GM20431 (cell line): ENCODE data around the gene UNC13B.
"Not testable (repeated sequence)": the region's sequence is repeated elsewhere in the genome, so short reads cannot be mapped to it uniquely, and the experiment has no call there.

Experiments used
- in situ Hi-C: fragments of 300-500 bp; cut with MseI, MboI; formaldehyde crosslinking; loops from one replicate; pipeline ENCODE4 v1.15.0; 2020; ENCODE audit warnings: low sequenced_read_pairs; ENCODE audit not compliant: unreplicated experiment

Gene UNC13B

GRCh38 chr9:35161713-35162604 lies at the start of gene UNC13B:
Gene UNC13B (plus strand): TSS chr9:35162009. CDS start chr9:35162284, 275 bp downstream.
- in situ Hi-C loops, result no loop called here

DNA sequence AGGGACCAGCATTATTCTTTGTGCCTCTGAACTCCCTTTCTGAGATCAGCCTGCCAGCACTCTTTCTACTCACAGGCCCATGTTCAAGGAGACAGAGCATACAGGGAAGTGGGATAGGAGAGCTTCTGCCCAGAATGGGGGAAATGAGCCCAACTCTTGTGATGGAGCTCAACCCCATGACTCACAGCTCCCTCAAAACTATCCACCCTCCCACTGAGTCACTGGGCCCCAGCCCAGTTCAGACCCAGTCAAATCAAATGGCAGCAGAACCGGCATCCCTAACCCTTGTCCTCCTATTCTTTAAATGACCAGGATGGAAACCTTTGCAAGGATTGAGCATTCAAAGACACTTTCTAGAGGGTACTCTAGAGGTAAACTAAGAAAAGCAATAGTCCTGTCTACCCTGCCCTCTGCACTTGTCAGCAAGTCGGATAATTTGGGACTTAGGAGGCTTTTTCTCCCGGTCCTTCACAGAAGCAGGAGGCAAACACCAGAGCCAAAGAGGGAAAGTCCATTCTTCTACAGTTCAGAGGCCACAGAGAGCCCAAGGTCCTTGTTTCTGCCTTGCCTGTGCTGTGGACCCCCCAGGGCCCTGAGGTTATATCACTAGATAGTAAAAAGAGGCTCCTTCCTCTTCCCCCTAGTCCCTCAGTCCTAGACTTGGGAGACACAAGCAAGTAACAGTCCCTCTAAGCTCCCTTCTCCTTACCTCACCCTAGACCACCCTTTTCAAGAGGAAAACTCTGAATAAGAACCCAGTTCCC lies 49.4 kb upstream of the UNC13B start:
- in situ Hi-C loops, result no loop called here

- in situ Hi-C loops, result no loop called here
Measured at GRCh38 chr9:35114113-35114839, 47.5 kb upstream of the UNC13B start.

GRCh38 chr9:35114840-35115628 lies 46.8 kb upstream of the UNC13B start:
- in situ Hi-C loops, result no loop called here

DNA sequence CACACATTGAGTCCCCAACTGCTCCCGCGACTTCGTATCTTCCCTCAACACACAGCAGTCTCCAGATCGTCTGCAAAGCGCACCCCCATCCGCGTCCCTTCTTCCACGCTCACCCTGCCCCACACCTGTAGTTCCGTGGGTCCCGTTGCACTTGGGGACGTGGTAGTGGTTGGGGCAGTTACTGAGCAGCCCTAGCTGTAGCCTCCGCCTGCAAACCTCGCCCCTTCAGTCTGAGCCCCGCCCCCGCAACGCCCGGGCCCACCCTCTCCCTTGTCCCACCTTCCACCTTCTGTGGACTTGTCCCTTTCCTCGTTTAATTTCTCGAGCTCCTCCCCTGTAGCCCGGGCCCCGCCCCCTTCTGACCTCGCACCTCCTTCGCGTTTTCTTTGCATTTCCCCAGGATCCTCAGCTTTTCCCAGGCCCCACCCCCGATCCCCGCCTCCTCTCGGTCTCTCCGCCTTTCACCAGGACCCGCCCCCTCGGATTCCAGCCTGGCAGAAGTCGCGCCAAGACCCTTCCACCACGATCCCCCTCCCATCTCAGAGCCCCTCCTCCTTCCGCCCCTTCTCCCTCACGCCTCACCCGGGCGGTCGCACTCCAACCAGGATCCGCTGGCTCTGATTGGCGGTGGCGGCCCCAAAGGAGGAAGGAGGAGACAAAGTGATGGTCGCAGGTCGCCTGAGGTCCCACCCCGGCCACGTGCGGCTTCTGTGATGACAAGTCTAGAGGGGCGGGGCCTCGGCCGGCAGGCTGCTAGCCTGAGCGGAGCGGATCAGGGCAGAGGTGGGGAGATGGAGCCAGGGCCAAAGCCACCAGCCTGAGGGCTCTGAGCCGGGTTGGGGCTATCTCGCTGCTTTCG lies 45.9 kb upstream of the UNC13B start, which contains the start of gene ATOSB:
ATOSB (minus strand) TSS at position 183 of the 859 bp plus-strand sequence. CDS start 7,588 bp downstream, outside the sequence.
- in situ Hi-C loops, result no loop called here

GRCh38 chr9:35116539-35116897 lies 45.3 kb upstream of the UNC13B start:
- in situ Hi-C loops, result no loop called here

DNA sequence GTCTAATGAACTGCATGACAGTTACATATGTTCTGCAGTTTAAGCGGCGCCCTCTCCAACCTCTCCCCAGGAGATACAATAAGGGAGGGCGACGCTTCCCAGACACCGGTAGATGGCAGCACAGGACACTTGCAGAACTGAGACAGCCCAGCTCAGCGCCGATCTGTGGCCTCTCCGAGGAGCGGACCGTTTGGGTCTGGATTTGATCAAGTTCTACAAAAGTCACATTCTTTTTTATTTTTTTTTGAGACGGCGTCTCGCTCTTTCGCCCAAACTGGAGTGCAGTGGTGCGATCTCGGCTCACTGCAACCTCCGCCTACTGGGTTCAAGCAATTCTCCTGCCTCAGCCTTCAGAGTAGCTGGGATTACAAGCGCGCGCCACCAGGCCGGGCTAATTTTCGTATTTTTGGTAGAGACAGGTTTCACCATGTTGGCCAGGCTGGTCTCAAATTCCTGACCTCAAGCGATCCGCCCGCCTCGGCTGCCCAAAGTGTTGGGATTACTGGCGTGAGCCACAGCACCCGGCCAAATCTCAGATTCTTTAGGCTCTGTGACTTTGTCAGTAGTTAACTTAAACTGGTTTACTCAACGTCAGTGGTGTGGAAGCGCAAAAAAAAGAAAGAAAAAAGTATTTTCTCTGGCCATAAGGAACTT lies 44.8 kb upstream of the UNC13B start:
- in situ Hi-C loops, result no loop called here

DNA sequence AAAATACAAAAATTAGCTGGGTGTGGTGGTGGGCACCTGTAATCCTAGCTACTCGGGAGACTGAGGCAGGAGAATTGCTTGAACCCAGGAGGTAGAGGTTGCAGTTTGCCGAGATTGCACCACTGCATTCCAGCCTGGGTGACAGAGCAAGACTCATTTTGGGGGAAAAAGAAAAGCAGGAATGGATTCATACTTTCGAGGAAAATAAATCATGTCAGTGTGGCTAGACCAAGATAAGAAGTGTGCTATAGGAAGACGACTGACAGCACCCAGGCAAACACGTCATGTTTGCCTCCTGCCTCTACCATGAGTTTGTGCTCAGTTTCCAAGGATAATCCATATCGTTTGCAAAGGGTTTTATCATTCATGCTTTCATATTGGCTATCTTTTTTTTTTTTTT lies 26.9 kb upstream of the UNC13B start:
- in situ Hi-C loops, result no loop called here

DNA sequence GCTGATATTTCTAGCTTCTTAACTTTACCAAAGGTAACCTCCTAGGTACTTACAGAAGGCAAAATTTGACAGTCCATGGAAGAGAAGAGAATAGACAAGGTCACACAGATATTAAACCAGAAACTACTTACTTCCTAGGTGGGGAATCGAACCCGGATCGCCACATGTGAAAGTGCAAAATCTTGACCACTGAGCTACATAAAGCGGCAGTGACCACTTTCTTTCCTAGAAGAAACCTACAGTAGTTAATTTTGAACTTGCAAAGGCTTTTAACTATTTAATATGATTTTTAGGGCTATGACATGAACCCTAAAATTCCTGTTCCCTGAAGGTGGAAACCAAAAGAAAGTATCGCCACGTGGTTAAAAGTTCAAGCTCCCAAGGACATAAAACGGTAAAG lies 25.8 kb upstream of the UNC13B start:
- in situ Hi-C loops, result no loop called here

DNA sequence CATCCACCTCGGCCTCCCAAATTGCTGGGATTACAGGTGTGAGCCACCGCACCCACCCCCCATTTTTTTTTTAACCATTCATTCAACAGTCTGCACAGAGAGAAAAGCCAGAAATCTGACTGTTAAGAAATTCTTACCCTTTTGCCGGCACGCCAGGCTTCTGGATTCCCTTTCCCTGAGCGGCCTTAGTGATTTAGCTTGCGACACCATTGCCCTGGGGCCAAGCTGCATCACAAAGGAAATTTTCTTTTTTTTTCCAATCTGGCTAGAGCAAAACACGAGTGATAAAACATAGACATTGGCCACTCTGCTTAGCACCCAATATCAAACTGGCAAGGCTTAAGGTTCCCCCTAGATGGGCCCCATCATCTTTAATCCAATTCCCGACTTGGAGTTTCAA lies 24.9 kb upstream of the UNC13B start:
- in situ Hi-C loops, result no loop called here

GRCh38 chr9:35140093-35140492 lies 21.7 kb upstream of the UNC13B start:
- in situ Hi-C loops, result no loop called here

GRCh38 chr9:35142037-35142436 lies 19.8 kb upstream of the UNC13B start:
- in situ Hi-C loops, result no loop called here

DNA sequence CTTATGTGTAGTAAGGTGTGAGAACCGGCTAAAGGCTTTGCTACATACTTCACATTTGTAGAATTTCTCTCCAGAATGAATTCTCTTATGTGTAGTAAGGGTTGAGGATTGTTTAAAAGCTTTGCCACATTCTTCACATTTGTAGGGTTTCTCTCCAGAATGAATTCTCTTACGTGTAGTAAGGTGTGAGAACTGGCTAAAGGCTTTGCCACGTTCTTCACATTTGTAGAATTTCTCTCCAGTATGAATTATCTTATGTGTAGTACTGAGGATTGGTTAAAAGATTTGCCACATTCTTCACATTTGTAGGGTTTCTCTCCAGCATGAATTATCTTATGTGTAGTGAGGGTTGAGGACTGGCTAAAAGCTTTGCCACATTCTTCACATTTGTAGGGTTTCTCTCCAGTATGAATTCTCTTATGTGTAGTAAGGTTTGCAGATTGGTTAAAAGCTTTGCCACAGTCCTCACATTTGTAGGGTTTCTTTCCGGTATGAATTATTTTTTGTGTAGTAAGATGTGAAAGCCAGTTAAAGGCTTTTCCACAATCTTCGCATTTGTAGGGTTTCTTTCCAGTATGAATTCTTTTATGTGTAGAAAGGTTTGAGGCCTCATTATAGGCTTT lies 13.8 kb upstream of the UNC13B start:
- in situ Hi-C loops, result not testable (repeated sequence)

DNA sequence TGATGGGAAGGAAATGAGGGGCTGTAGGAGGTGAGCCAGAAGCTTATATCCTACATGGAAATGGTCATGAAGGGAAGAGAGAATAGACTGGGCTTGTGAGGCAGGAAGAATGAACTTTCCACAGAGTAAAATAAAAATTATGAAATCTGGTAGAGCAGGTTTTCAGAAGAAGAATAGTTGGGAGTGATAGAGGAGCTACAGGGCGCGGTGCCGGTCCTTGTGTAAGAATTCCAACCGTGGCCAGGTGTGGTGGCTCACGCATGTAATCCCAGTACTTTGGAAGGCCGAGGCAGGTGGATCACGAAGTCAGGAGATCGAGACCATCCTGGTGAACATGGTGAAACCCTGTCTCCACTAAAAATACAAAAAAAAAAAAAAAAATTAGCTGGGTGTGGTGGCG lies 8.9 kb upstream of the UNC13B start:
- in situ Hi-C loops, result no loop called here

DNA sequence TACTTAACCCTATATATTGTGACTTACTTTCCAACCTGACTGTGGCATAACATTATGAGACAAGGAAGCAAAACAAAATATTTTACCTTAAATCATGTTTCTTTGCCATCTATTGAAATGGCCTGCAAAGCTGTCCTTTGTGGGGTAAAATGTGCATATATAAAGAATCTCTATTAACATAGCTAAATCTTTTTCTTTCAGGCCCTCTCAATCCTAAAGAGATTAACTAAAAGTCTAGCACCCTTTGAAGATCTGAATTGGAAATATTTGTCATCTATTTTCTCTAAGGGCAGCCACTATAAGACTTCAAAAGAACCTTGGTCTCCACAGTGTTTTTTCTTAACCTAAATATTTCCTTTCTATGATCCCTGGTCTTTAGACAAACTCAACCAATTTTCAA lies 5.0 kb upstream of the UNC13B start:
- in situ Hi-C loops, result no loop called here

DNA sequence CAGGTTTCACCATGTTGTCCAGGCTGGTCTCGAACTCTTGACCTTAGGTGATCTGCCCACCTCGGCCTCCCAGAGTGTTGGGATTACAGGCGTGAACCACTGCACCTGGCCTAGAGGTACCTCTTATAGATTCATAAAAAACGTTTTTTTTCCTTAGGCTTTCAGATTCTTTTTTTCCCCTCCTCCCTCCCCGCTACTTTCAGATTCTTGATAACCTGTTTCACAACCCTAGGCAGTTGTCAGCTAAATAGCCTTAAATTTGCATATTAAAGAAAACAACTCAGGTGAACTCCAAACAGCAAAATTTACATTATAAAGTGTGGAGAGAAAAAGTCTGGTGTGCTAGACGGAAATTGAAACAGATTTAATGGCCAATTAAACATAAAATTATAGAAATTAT lies 4.0 kb upstream of the UNC13B start:
- in situ Hi-C loops, result not testable (repeated sequence)

DNA sequence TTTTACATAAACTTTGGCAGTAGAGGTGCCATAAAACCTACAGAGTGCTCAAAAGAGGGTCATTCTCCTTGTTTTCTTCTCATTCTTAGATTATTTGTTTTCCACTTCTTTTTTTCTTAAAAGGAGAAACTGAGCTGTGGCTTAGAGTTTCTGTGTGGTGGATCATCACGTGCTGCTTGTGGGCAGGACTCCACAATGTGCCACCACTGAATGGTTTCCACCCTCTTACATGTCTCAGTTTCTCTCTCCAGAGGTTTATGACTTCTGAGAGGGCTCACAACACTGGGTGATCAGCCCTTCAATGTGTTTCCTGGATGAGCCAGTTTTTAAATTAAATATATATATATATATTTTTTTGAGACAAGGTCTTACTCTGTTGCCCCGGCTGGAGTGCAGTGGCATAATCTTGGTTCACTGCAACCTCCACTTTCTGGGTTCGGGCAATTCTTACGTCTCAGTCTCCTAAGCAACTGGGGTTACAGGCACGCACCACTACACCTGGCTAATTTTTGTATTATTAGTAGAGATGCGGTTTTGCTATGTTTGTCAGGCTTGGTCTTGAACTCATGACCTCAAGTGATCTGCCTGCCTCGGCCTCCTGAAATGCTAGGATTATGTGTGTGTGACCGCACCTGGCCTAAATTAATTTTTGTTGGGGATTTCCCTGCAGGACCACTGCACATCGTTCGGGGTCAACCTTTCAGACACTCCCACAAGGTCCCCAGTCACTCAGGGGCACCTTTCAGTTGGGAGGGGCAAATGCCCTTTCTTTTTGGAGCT lies 3.1 kb upstream of the UNC13B start:
- in situ Hi-C loops, result no loop called here
